Suprapubic skin (tissue), 3 donors: ENCODE results near the gene UQCRHL.

Source experiments
- CTCF ChIP-seq, 2 donors: fragments of 200-600 bp in 1 of 2; fragments of 450-650 bp in 1 of 2; sonication (generic) in 1 of 2; IDR thresholded peaks; one replicate each; pipeline ENCODE4 v1.5.1; 2016 to 2019; ENCODE audit warnings: antibody characterized with exemption in 2 of 2, mild to moderate bottlenecking in 1 of 2, moderate library complexity in 1 of 2
- POLR2AphosphoS5 ChIP-seq, 3 donors: sonication (generic); formaldehyde crosslinking; IDR thresholded peaks; one replicate each; pipeline ENCODE4 v1.6.1; 2017; ENCODE audit warnings: antibody characterized with exemption in 3 of 3

- TF ChIP-seq CTCF (IDR thresholded peaks at IDR 0.05) (no peak), POLR2AphosphoS5 (IDR thresholded peaks at IDR 0.05) (no peak)
These were observed 2.6 kb upstream of the UQCRHL start for GRCh38 chr1:15810073-15810472.
